H1 (cell line): ENCODE data around the gene MORN2. TPM values are rescaled to one million over a fixed set of nuclear protein-coding genes. Genes with fewer than 3 reads are reported as not detected.

Source experiments
- CTCF ChIA-PET: fragments of 300-600 bp; sonication (Branson Sonifier 250); formaldehyde crosslinking; loops from one replicate; lab custom pipeline; 2021; ENCODE audit not compliant: partially characterized antibody; lab: Charles Lee
- POLR2A ChIA-PET: fragments of 300-600 bp; sonication (Branson Sonifier 250); formaldehyde crosslinking; loops from one replicate; lab custom pipeline; 2021; ENCODE audit warnings: inconsistent platforms; ENCODE audit not compliant: partially characterized antibody; lab: Charles Lee
- DNase-seq, 2 experiments: peaks; one replicate each; pipeline versions ENCODE4 v3.0.0 to v3.0.0-alpha.2; 2010 to 2022; ENCODE audit warnings: low spot score in 2 of 2, low read depth in 1 of 2, mixed read lengths in 1 of 2
- FAIRE-seq: peaks from 2 replicates; lab custom pipeline; 2011; peaks lifted over from hg19 to GRCh38; lab: Jason Lieb, UNC
- H2AFZ ChIP-seq: 2 replicates; pipeline ENCODE4 v1.8.1; 2012; ENCODE audit warnings: low read length, inconsistent platforms
- H2AK5ac ChIP-seq: 2 replicates; pipeline ENCODE4 v1.6.1; 2013; ENCODE audit warnings: low read depth, low read length
- H2BK120ac ChIP-seq: replicated peaks from 2 replicates; pipeline ENCODE3; 2013; ENCODE audit warnings: low read depth, low read length, inconsistent platforms
- H2BK12ac ChIP-seq: 2 replicates; pipeline ENCODE4 v1.6.1; 2013; ENCODE audit warnings: low read depth, low read length
- H2BK15ac ChIP-seq: 2 replicates; pipeline ENCODE4 v1.6.1; 2013; ENCODE audit warnings: low read length
- H2BK20ac ChIP-seq: 2 replicates; pipeline ENCODE4 v1.6.1; 2013; ENCODE audit warnings: low read length
- H2BK5ac ChIP-seq: 2 replicates; pipeline ENCODE4 v1.6.1; 2013; ENCODE audit warnings: low read depth, low read length
- H3K14ac ChIP-seq: 2 replicates; pipeline ENCODE4 v1.6.1; 2013; ENCODE audit warnings: inconsistent platforms; ENCODE audit not compliant: insufficient read length
- H3K18ac ChIP-seq: 2 replicates; pipeline ENCODE4 v1.6.1; 2013; ENCODE audit warnings: low read length; ENCODE audit errors: extremely low read depth
- H3K23ac ChIP-seq: 2 replicates; pipeline ENCODE4 v1.6.1; 2013; ENCODE audit warnings: inconsistent platforms; ENCODE audit not compliant: insufficient read length
- H3K23me2 ChIP-seq: 2 replicates; pipeline ENCODE4 v1.6.1; 2013; ENCODE audit warnings: low read depth, low read length
- H3K27ac ChIP-seq: 2 replicates; pipeline ENCODE4 v1.6.1; 2011; ENCODE audit warnings: low read depth, low read length, inconsistent platforms
- H3K27me3 ChIP-seq, 4 experiments: replicated peaks in 1 of 4; 1 replicate in 1 of 4; 2 replicates in 3 of 4; pipeline versions ENCODE4 v1.6.1 to v1.8.1; 2011 to 2013; ENCODE audit warnings: low read length in 3 of 4, mild to moderate bottlenecking in 3 of 4, inconsistent platforms in 2 of 4, mixed read lengths in 2 of 4, moderate library complexity in 1 of 4; ENCODE audit not compliant: control insufficient read depth in 3 of 4, insufficient read depth in 3 of 4; ENCODE audit errors: extremely low read depth in 1 of 4
- H3K36me3 ChIP-seq, 4 experiments: 2 replicates each; pipeline versions ENCODE4 v1.6.1 to v1.8.1; 2011 to 2013; ENCODE audit warnings: mild to moderate bottlenecking in 4 of 4, low read length in 3 of 4, moderate library complexity in 2 of 4, control low read depth in 1 of 4, inconsistent platforms in 1 of 4; ENCODE audit not compliant: insufficient read depth in 4 of 4, control insufficient read depth in 2 of 4
- H3K4ac ChIP-seq: replicated peaks from 2 replicates; pipeline ENCODE3; 2013; ENCODE audit warnings: low read length, low read depth, mixed read lengths, inconsistent platforms; ENCODE audit not compliant: insufficient read length
- H3K4me1 ChIP-seq, 4 experiments: replicated peaks in 1 of 4; 1 replicate in 1 of 4; 2 replicates in 3 of 4; pipeline versions ENCODE4 v1.6.1 to v1.8.1; 2011 to 2013; ENCODE audit warnings: low read length in 3 of 4, inconsistent platforms in 2 of 4, mixed read lengths in 1 of 4; ENCODE audit not compliant: insufficient read depth in 4 of 4, control insufficient read depth in 3 of 4
- H3K4me2 ChIP-seq, 2 experiments: 2 replicates each; pipeline versions ENCODE4 v1.6.1 to v1.8.1; 2011 to 2013; ENCODE audit warnings: low read depth in 2 of 2, low read length in 2 of 2, control low read depth in 1 of 2, inconsistent platforms in 1 of 2, mild to moderate bottlenecking in 1 of 2; ENCODE audit not compliant: insufficient read depth in 1 of 2
- H3K4me3 ChIP-seq, 4 experiments: fragments of 200-600, 300-600 bp in 1 of 4; sonication (generic), shearing (Covaris generic), sonication (Bioruptor Twin) in 1 of 4; 2 replicates each; pipeline versions ENCODE4 v1.5.1 to v1.8.1; 2011 to 2016; ENCODE audit warnings: low read length in 4 of 4, low read depth in 3 of 4, control low read depth in 2 of 4, inconsistent platforms in 2 of 4, mild to moderate bottlenecking in 2 of 4, mixed read lengths in 1 of 4, moderate library complexity in 1 of 4; ENCODE audit not compliant: insufficient read depth in 2 of 4; ENCODE audit errors: extremely low read depth in 1 of 4
- H3K56ac ChIP-seq: replicated peaks from 2 replicates; pipeline ENCODE3; 2013; ENCODE audit warnings: low read depth, mild to moderate bottlenecking, mixed read lengths, low read length, inconsistent platforms; ENCODE audit not compliant: insufficient read length
- H3K79me1 ChIP-seq: 2 replicates; pipeline ENCODE4 v1.6.1; 2013; ENCODE audit warnings: low read depth, low read length, control low read depth
- H3K79me2 ChIP-seq, 2 experiments: 2 replicates each; pipeline versions ENCODE4 v1.6.1 to v1.8.1; 2012 to 2013; ENCODE audit warnings: low read length in 2 of 2, mild to moderate bottlenecking in 2 of 2, inconsistent platforms in 1 of 2; ENCODE audit not compliant: insufficient read depth in 2 of 2, control insufficient read depth in 1 of 2
- H3K9ac ChIP-seq, 4 experiments: replicated peaks in 1 of 4; 1 replicate in 1 of 4; 2 replicates in 3 of 4; pipeline versions ENCODE4 v1.6.1 to v1.8.1; 2011 to 2013; ENCODE audit warnings: low read depth in 3 of 4, low read length in 3 of 4, control low read depth in 2 of 4, mild to moderate bottlenecking in 2 of 4, moderate library complexity in 2 of 4, inconsistent platforms in 1 of 4; ENCODE audit errors: extremely low read depth in 1 of 4
- H3K9me3 ChIP-seq, 2 experiments: 2 replicates each; pipeline versions ENCODE4 v1.6.1 to v1.8.1; 2012 to 2013; ENCODE audit warnings: mild to moderate bottlenecking in 2 of 2, moderate library complexity in 2 of 2, control low read depth in 1 of 2, inconsistent platforms in 1 of 2, low read depth in 1 of 2, low read length in 1 of 2, mixed read lengths in 1 of 2; ENCODE audit not compliant: insufficient read depth in 2 of 2
- H4K20me1 ChIP-seq, 2 experiments: replicated peaks in 1 of 2; 2 replicates each; pipeline versions ENCODE3 to v1.8.1; 2011 to 2013; ENCODE audit warnings: inconsistent platforms in 2 of 2, low read length in 2 of 2, mild to moderate bottlenecking in 1 of 2; ENCODE audit not compliant: insufficient read depth in 2 of 2, control insufficient read depth in 1 of 2
- H4K5ac ChIP-seq: 2 replicates; pipeline ENCODE4 v1.6.1; 2013; ENCODE audit warnings: low read length, low read depth, mixed read lengths, inconsistent platforms; ENCODE audit not compliant: insufficient read length
- H4K8ac ChIP-seq: 2 replicates; pipeline ENCODE4 v1.8.0; 2013; ENCODE audit warnings: mild to moderate bottlenecking, moderate library complexity, low read length, inconsistent platforms; ENCODE audit not compliant: insufficient read depth; ENCODE audit errors: extremely low read depth
- H4K91ac ChIP-seq: replicated peaks from 2 replicates; pipeline ENCODE3; 2013; ENCODE audit warnings: low read length, mixed read lengths, inconsistent platforms; ENCODE audit not compliant: insufficient read length
- CEBPB ChIP-seq: IDR thresholded peaks from 2 replicates; pipeline ENCODE4 v1.6.1; 2012; ENCODE audit warnings: low read depth, low read length
- CHD2 ChIP-seq: IDR thresholded peaks from 2 replicates; pipeline ENCODE4 v1.6.1; 2012; ENCODE audit warnings: low read length, improper control_type of control experiment
- CREB1 ChIP-seq: IDR thresholded peaks from 2 replicates; pipeline ENCODE4 v1.6.1; 2012; ENCODE audit warnings: inconsistent platforms
- EP300 ChIP-seq, 2 experiments: IDR thresholded peaks; 1 replicate in 1 of 2; 2 replicates in 1 of 2; pipeline ENCODE4 v1.6.1; 2011 to 2012; ENCODE audit warnings: low read depth in 2 of 2, low read length in 2 of 2, mild to moderate bottlenecking in 2 of 2, borderline replicate concordance in 1 of 2, inconsistent platforms in 1 of 2, moderate library complexity in 1 of 2
- GTF2F1 ChIP-seq: IDR thresholded peaks from 2 replicates; pipeline ENCODE4 v1.6.1; 2012; ENCODE audit warnings: low read depth, low read length, improper control_type of control experiment, borderline replicate concordance
- JUN ChIP-seq: IDR thresholded peaks from 2 replicates; pipeline ENCODE4 v1.6.1; 2011; ENCODE audit warnings: low read depth, mild to moderate bottlenecking, improper control_type of control experiment, low read length
- NRF1 ChIP-seq: IDR thresholded peaks from 2 replicates; pipeline ENCODE4 v1.6.1; 2011; ENCODE audit warnings: mild to moderate bottlenecking, low read depth, low read length, improper control_type of control experiment
- RAD21 ChIP-seq, 2 experiments: IDR thresholded peaks in 1 of 2; conservative IDR thresholded peaks in 1 of 2; 2 replicates each; pipeline ENCODE4 v1.6.1; 2011; ENCODE audit warnings: low read depth in 2 of 2, low read length in 2 of 2, improper control_type of control experiment in 1 of 2, inconsistent platforms in 1 of 2, mild to moderate bottlenecking in 1 of 2, moderate library complexity in 1 of 2
- SIRT6 ChIP-seq: IDR thresholded peaks from one replicate; pipeline ENCODE4 v1.7.1; 2012; ENCODE audit warnings: low read length, inconsistent platforms
- SIX5 ChIP-seq: IDR thresholded peaks from 2 replicates; pipeline ENCODE4 v1.6.1; 2011; ENCODE audit warnings: mild to moderate bottlenecking, low read depth, low read length
- SP1 ChIP-seq: IDR thresholded peaks from 2 replicates; pipeline ENCODE4 v1.6.1; 2011; ENCODE audit warnings: low read depth, low read length
- TBP ChIP-seq: IDR thresholded peaks from 2 replicates; pipeline ENCODE4 v1.6.1; 2011; ENCODE audit warnings: low read depth, low read length, improper control_type of control experiment
- TEAD4 ChIP-seq: IDR thresholded peaks from 2 replicates; pipeline ENCODE4 v1.6.1; 2012; ENCODE audit warnings: low read depth, low read length, inconsistent platforms, mixed read lengths
- WGBS, 2 experiments: shearing (Covaris generic) in 1 of 2; methylation state at CpG; one replicate each; pipeline versions ENCODE4 v1.1.6 to v1.1.7; 2013 to 2015; ENCODE audit warnings: low lambda C conversion rate in 2 of 2, mixed read lengths in 2 of 2, inconsistent platforms in 1 of 2, low coverage in 1 of 2, missing lambda C conversion rate in 1 of 2; ENCODE audit not compliant: insufficient replicate concordance in 2 of 2, insufficient coverage in 1 of 2, insufficient read length in 1 of 2; ENCODE audit errors: extremely low coverage in 1 of 2, missing lambda C conversion rate in 1 of 2; 5-methylcytosine and 5-hydroxymethylcytosine counted together
- polyA plus RNA-seq, 7 experiments: library from polyadenylated mRNA; depleted of rRNA in 3 of 7; stranded (reverse) in 5 of 7; unstranded in 2 of 7; fragments of >200 nt in 5 of 7; fragments of 200-250 nt in 2 of 7; gene quantifications; 1 replicate in 5 of 7; 2 replicates in 1 of 7; 4 replicates in 1 of 7; pipeline versions ENCODE4 v1.2.1 to v1.2.3, GENCODE V29; 2011 to 2013; ENCODE audit warnings: missing spikeins in 2 of 7, mixed read lengths in 2 of 7
- total RNA-seq: library from RNA; stranded (reverse); fragmentation: NEBNext Ultra II Directional; extraction: Animal tissue kit (Norgen Biotek cat#: 25700); gene quantifications from 2 replicates; pipeline ENCODE4 v1.2.1, GENCODE V29; 2021
- TF ChIP-seq, protein P1 (sequence below): IDR thresholded peaks from 2 replicates; pipeline ENCODE4 v1.6.1; 2011; ENCODE audit warnings: low read depth, mild to moderate bottlenecking, low read length; ENCODE audit not compliant: insufficient read depth

MORN2 gene
- total and polyA plus RNA-seq, 2 of the 8 experiments (the other 6 are each of a cell fraction or from before 2014, with no cell fraction given): 7.2 to 11.3 TPM

DNA sequence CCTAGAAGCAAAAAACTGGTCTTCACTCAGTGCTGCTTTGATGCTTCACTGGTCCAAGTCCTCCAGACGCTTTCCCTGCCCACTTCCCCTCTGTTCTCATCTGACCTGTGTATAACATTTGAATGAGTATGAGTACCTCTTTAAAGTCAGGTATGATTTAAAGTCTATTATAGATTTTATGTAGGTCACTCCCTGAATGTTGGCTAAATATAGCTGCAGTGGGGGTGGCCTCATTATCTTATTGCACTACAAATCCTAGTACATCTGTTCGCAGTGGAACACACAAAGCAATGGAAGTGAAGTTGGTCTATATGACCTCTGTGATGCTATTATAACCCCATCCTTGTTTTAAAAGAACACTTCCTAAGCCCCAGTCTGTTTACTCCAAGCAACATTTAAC lies 47.1 kb downstream of the MORN2 start:
- Histone ChIP-seq H3K14ac (no peak overlapping the region), H2BK120ac (no peak overlapping the region), H3K4ac (no peak overlapping the region), H4K91ac (no peak overlapping the region), H3K56ac (no peak overlapping the region), H3K27me3 (no peaks in the 10 kb centered on the region; a peak in 1 of 7 replicates), H3K23me2 (no peaks in the 10 kb centered on the region), H3K4me1 (no peaks in the 10 kb centered on the region), H2BK12ac (no peak overlapping the region), H3K79me2 (no peaks in the 10 kb centered on the region), H2BK15ac (no peak overlapping the region), H2AK5ac (no peak overlapping the region), H3K9ac (no peak overlapping the region), H4K5ac (no peak overlapping the region), H2AFZ (no peak overlapping the region), H3K4me3 (no peak overlapping the region), H3K9me3 (no peaks in the 10 kb centered on the region), H2BK20ac (no peak overlapping the region), H4K8ac (no peak overlapping the region), H3K18ac (no peak overlapping the region), H3K79me1 (no peaks in the 10 kb centered on the region), H2BK5ac (no peak overlapping the region), H4K20me1 (no peaks in the 10 kb centered on the region), H3K23ac (no peak overlapping the region), H3K4me2 (no peak overlapping the region), H3K27ac (no peak overlapping the region), H3K36me3 (no peaks in the 10 kb centered on the region)
- WGBS, 2 experiments: 98% methylated on average over 2 of the region's 2 CpGs; no CpG with 5 or more reads in 1 of the 2 experiments
- FAIRE-seq (no peak), DNase-seq (no peak)
- ChIA-PET POLR2A (no interaction called here), CTCF (interaction anchor here (1.9 kb wide), 1 partner anchor 25 kb away, joined by 9 read pairs; no protein-coding TSS in a partner anchor)
- TF ChIP-seq SIX5 (no peak), RAD21 (IDR thresholded peaks at IDR 0.05 in 1 of 2, conservative IDR thresholded peaks at IDR 0.05 in 1 of 2; ENCODE audit: low read depth in 2 of 2, low read length in 2 of 2) (no peak), TBP (no peak), SIRT6 (no peak), CHD2 (no peak), GTF2F1 (no peak), TEAD4 (no peak), NRF1 (no peak), JUN (no peak), EP300 (IDR thresholded peaks at IDR 0.05; ENCODE audit: borderline replicate concordance in 1 of 2, low read depth in 2 of 2, low read length in 2 of 2) (no peak), CEBPB (no peak), CREB1 (no peak), SP1 (no peak)
- TF ChIP-seq, protein P1, sequence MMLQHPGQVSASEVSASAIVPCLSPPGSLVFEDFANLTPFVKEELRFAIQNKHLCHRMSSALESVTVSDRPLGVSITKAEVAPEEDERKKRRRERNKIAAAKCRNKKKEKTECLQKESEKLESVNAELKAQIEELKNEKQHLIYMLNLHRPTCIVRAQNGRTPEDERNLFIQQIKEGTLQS: no peak
